ENCODE results near the gene SHPK. TPM values are rescaled to one million over a fixed set of nuclear protein-coding genes. Genes with fewer than 3 reads are reported as not detected.

The SHPK gene
- total RNA-seq, 1 donor from 2014 or later = 35.5 TPM

- Mint-ChIP-seq H3K27ac (ENCODE audit: unreplicated experiment) (no peak overlapping the region), H3K4me3 (ENCODE audit: unreplicated experiment) (no peak overlapping the region), H3K27me3 (ENCODE audit: unreplicated experiment) (peaks cover 22% of the 10 kb centered on the region), H3K9me3 (ENCODE audit: unreplicated experiment) (peaks cover 18% of the 10 kb centered on the region), H3K4me1 (ENCODE audit: low read depth, unreplicated experiment) (peaks cover 14% of the 10 kb centered on the region), H3K36me3 (ENCODE audit: unreplicated experiment) (no peaks in the 10 kb centered on the region)
- TF ChIP-seq CTCF (IDR thresholded peaks at IDR 0.05; ENCODE audit: partially characterized antibody, unreplicated experiment) = no peak
- no peak for DNase-seq
Measured at GRCh38 chr17:3660311-3660891, 24.4 kb upstream of the SHPK start.

- Mint-ChIP-seq H3K4me1 (ENCODE audit: low read depth, unreplicated experiment) (peaks cover 12% of the 10 kb centered on the region), H3K27ac (ENCODE audit: unreplicated experiment) (no peak overlapping the region), H3K4me3 (ENCODE audit: unreplicated experiment) (no peak overlapping the region), H3K27me3 (ENCODE audit: unreplicated experiment) (peaks cover 22% of the 10 kb centered on the region), H3K36me3 (ENCODE audit: unreplicated experiment) (no peaks in the 10 kb centered on the region), H3K9me3 (ENCODE audit: unreplicated experiment) (peaks cover 14% of the 10 kb centered on the region)
- DNase-seq = no peak
- no peak for TF ChIP-seq CTCF (IDR thresholded peaks at IDR 0.05; ENCODE audit: partially characterized antibody, unreplicated experiment)
Measured at GRCh38 chr17:3659541-3660111, 23.6 kb upstream of the SHPK start.

GRCh38 chr17:3658784-3659449 lies 22.9 kb upstream of the SHPK start:
- TF ChIP-seq CTCF (IDR thresholded peaks at IDR 0.05; ENCODE audit: partially characterized antibody, unreplicated experiment) = no peak
- no peaks in the 10 kb centered on the region for H3K36me3 Mint-ChIP-seq (ENCODE audit: unreplicated experiment)
- no peak for DNase-seq
- H3K9me3 Mint-ChIP-seq (ENCODE audit: unreplicated experiment) = peaks cover 7% of the 10 kb centered on the region
- H3K4me1 Mint-ChIP-seq (ENCODE audit: low read depth, unreplicated experiment) = peaks cover 5% of the 10 kb centered on the region
- no peak overlapping the region for H3K4me3 Mint-ChIP-seq (ENCODE audit: unreplicated experiment)
- no peak overlapping the region for H3K27ac Mint-ChIP-seq (ENCODE audit: unreplicated experiment)
- peaks cover 17% of the 10 kb centered on the region for H3K27me3 Mint-ChIP-seq (ENCODE audit: unreplicated experiment)

GRCh38 chr17:3657874-3658783 lies 22.1 kb upstream of the SHPK start:
- Mint-ChIP-seq H3K4me1 (ENCODE audit: low read depth, unreplicated experiment) (peaks cover 3% of the 10 kb centered on the region), H3K4me3 (ENCODE audit: unreplicated experiment) (no peak overlapping the region), H3K27ac (ENCODE audit: unreplicated experiment) (no peak overlapping the region), H3K9me3 (ENCODE audit: unreplicated experiment) (peaks cover 4% of the 10 kb centered on the region), H3K27me3 (ENCODE audit: unreplicated experiment) (peaks cover 12% of the 10 kb centered on the region), H3K36me3 (ENCODE audit: unreplicated experiment) (no peaks in the 10 kb centered on the region)
- no peak for DNase-seq
- TF ChIP-seq CTCF (IDR thresholded peaks at IDR 0.05; ENCODE audit: partially characterized antibody, unreplicated experiment) = no peak

All from glutamatergic neuron (in vitro differentiated cells).